PC-3 (cell line): Measurements from ENCODE around the gene FFAR1. TPM values are rescaled to one million over a fixed set of nuclear protein-coding genes. Genes with fewer than 3 reads are reported as not detected.
"Not testable (repeated sequence)": the region's sequence is repeated elsewhere in the genome, so short reads cannot be mapped to it uniquely, and the experiment has no call there.

Experiments used
- ATAC-seq: fragments of 200-7000 bp; cut with Tn5 transposase; 2 replicates; pipeline ENCODE4 v1.9.1; 2020; ENCODE audit warnings: mild to moderate bottlenecking, moderate library complexity
- BruUV-seq: library from RNA; stranded (reverse); fragments of 400-500 nt; replicated peaks from 2 replicates; lab custom pipeline; 2021; lab: Mats Ljungman, UMichigan
- CTCF ChIA-PET: fragments of 300-600 bp; sonication (Branson Sonifier 250); formaldehyde crosslinking; loops from one replicate; lab custom pipeline; 2022; ENCODE audit warnings: antibody characterized with exemption; lab: Charles Lee
- POLR2A ChIA-PET: fragments of 300-600 bp; sonication (Branson Sonifier 250); formaldehyde crosslinking; loops from one replicate; lab custom pipeline; 2022; ENCODE audit warnings: antibody characterized with exemption; ENCODE audit not compliant: unreplicated experiment; lab: Charles Lee
- DNase-seq: peaks from one replicate; pipeline ENCODE4 v3.0.0-alpha.2; 2015
- H2AFZ ChIP-seq: fragments of 300-600 bp; sonication (generic); 2 replicates; pipeline ENCODE4 v1.6.0; 2016; ENCODE audit warnings: antibody characterized with exemption, low read length
- H3F3A ChIP-seq: fragments of 300-600 bp; sonication (generic); one replicate; pipeline ENCODE4 v1.6.0; 2017; ENCODE audit warnings: antibody characterized with exemption, low read length, control low read depth, mild to moderate bottlenecking; ENCODE audit not compliant: unreplicated experiment
- H3K27ac ChIP-seq: fragments of 300-600 bp; sonication (generic); 2 replicates; pipeline ENCODE4 v1.5.1; 2016; ENCODE audit warnings: mild to moderate bottlenecking, low read length
- H3K27me3 ChIP-seq: fragments of 300-600 bp; sonication (generic); 2 replicates; pipeline ENCODE4 v1.6.1; 2016; ENCODE audit warnings: low read length, mixed read lengths
- H3K36me3 ChIP-seq: fragments of 300-600 bp; sonication (generic); 2 replicates; pipeline ENCODE4 v1.6.1; 2016; ENCODE audit warnings: low read depth, mixed run types, low read length, mixed read lengths
- H3K4me1 ChIP-seq: fragments of 300-600 bp; sonication (generic); 2 replicates; pipeline ENCODE4 v1.5.1; 2016; ENCODE audit warnings: low read length; ENCODE audit not compliant: insufficient read depth
- H3K4me2 ChIP-seq: fragments of 300-600 bp; sonication (generic); 2 replicates; pipeline ENCODE4 v1.6.0; 2016; ENCODE audit warnings: low read length
- H3K4me3 ChIP-seq: fragments of 300-600 bp; sonication (generic); 2 replicates; pipeline ENCODE4 v1.5.1; 2016; ENCODE audit warnings: mild to moderate bottlenecking, low read length, mixed read lengths
- H3K79me2 ChIP-seq: fragments of 300-600 bp; sonication (generic); 2 replicates; pipeline ENCODE4 v1.6.1; 2017; ENCODE audit warnings: low read length, mixed read lengths
- H3K9ac ChIP-seq: fragments of 300-600 bp; sonication (generic); 2 replicates; pipeline ENCODE4 v1.6.0; 2016; ENCODE audit warnings: mild to moderate bottlenecking, low read length
- H3K9me2 ChIP-seq: fragments of 300-600 bp; sonication (generic); replicated peaks from 2 replicates; pipeline ENCODE4 v1.6.1; 2016; ENCODE audit warnings: mixed run types, low read length, mixed read lengths
- H3K9me3 ChIP-seq: fragments of 300-600 bp; sonication (generic); 2 replicates; pipeline ENCODE4 v1.6.1; 2016; ENCODE audit warnings: low read length, mixed read lengths
- H4K20me1 ChIP-seq: fragments of 300-600 bp; sonication (generic); 2 replicates; pipeline ENCODE4 v1.6.1; 2016; ENCODE audit warnings: low read length, mixed read lengths
- EZH2 ChIP-seq: fragments of 300-600 bp; sonication (generic); IDR thresholded peaks from one replicate; pipeline ENCODE4 v1.6.1; 2017; ENCODE audit warnings: antibody characterized with exemption, mild to moderate bottlenecking, low read length; ENCODE audit not compliant: unreplicated experiment
- EZH2phosphoT487 ChIP-seq: fragments of 300-600 bp; sonication (generic); IDR thresholded peaks from 2 replicates; pipeline ENCODE4 v1.6.1; 2018; ENCODE audit warnings: mild to moderate bottlenecking, antibody characterized with exemption, low read length, borderline replicate concordance
- intact Hi-C: fragments of 100-400 bp; cut with micrococcal nuclease; formaldehyde crosslinking; loops from 2 replicates; pipeline ENCODE4 v1.9.0; 2023
- total RNA-seq: library from RNA; depleted of rRNA; stranded (reverse); fragments of >200 nt; gene quantifications from 2 replicates; pipeline ENCODE4 v1.2.3, GENCODE V29; 2014
- TF ChIP-seq, protein P1 (sequence below): fragments of 300-600 bp; sonication (generic); conservative IDR thresholded peaks from 2 replicates; pipeline ENCODE4 v1.5.1; 2017; ENCODE audit warnings: antibody characterized with exemption, low read depth, mild to moderate bottlenecking, low read length

FFAR1 gene
- total RNA-seq, 1 experiment from 2014 or later, result not detected

DNA sequence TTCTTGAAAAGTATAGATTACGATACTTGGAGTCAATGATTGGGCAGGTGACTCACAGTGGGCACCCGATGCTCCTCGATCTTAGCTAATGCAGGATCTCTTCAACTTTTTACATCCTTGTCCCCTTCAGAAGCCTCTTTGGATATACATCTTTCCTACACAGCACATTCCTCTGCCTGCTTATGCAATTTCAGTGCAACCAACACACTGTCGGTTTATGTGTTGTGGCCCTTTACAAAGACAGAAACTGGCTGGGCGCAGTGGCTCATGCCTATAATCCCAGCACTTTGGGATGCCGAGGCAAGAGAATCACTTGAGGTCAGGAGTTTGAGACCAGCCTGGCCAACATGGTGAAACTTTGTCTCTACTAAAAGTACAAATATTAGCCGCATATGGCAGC lies 25.8 kb downstream of the FFAR1 start:
- ATAC-seq (no peak), DNase-seq (no peak)
- intact Hi-C loops, result no loop called here
- Histone ChIP-seq H3K79me2 (no peaks in the 10 kb centered on the region), H3K9ac (no peak overlapping the region), H2AFZ (no peak overlapping the region), H3K27me3 (peaks cover 6% of the 10 kb centered on the region; the same call in 1 of the 2 replicates), H3K4me1 (no peaks in the 10 kb centered on the region), H3K9me3 (no peaks in the 10 kb centered on the region), H3K4me2 (no peak overlapping the region), H3F3A (no peaks in the 10 kb centered on the region), H3K4me3 (no peak overlapping the region), H4K20me1 (no peaks in the 10 kb centered on the region), H3K27ac (no peak overlapping the region), H3K9me2 (no peaks in the 10 kb centered on the region), H3K36me3 (no peaks in the 10 kb centered on the region)
- POLR2A ChIA-PET, result no interaction called here
- CTCF ChIA-PET, result no interaction called here
- no TSS peak for BruUV-seq
- TF ChIP-seq EZH2, result no peak
- TF ChIP-seq, protein P1, sequence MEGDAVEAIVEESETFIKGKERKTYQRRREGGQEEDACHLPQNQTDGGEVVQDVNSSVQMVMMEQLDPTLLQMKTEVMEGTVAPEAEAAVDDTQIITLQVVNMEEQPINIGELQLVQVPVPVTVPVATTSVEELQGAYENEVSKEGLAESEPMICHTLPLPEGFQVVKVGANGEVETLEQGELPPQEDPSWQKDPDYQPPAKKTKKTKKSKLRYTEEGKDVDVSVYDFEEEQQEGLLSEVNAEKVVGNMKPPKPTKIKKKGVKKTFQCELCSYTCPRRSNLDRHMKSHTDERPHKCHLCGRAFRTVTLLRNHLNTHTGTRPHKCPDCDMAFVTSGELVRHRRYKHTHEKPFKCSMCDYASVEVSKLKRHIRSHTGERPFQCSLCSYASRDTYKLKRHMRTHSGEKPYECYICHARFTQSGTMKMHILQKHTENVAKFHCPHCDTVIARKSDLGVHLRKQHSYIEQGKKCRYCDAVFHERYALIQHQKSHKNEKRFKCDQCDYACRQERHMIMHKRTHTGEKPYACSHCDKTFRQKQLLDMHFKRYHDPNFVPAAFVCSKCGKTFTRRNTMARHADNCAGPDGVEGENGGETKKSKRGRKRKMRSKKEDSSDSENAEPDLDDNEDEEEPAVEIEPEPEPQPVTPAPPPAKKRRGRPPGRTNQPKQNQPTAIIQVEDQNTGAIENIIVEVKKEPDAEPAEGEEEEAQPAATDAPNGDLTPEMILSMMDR, result no peak
- TF ChIP-seq EZH2phosphoT487, result no peak

DNA sequence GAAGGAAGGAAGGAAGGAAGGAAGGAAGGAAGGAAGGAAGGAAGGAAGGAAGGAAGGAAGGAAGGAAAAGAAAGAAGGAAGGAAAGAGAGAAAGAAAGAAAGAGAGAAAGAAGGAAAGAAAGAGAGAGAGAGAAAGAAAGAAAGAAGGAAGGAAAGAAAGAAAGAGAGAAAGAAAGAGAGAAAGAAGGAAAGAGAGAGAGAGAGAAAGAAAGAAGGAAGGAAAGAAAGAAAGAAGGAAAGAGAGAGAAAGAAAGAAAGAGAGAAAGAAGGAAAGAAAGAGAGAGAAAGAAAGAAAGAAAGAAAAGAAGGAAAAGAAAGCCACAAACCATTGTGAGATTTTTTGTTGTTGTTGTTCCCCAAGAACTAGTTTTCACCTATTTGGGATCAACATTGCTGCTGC lies 26.3 kb downstream of the FFAR1 start:
- H3K9me2 ChIP-seq, ATAC-seq, H3K79me2 ChIP-seq, DNase-seq, H3K4me2 ChIP-seq, H3K4me3 ChIP-seq, intact Hi-C loops, H3F3A ChIP-seq, H3K36me3 ChIP-seq, H2AFZ ChIP-seq, BruUV-seq, H3K27ac ChIP-seq, CTCF ChIA-PET, H4K20me1 ChIP-seq, POLR2A ChIA-PET, H3K4me1 ChIP-seq, H3K9me3 ChIP-seq, H3K9ac ChIP-seq, H3K27me3 ChIP-seq: not testable (repeated sequence)

- Histone ChIP-seq H3K9me3 (no peaks in the 10 kb centered on the region), H3K79me2 (no peaks in the 10 kb centered on the region), H3K36me3 (no peaks in the 10 kb centered on the region), H3K27ac (no peak overlapping the region), H2AFZ (no peak overlapping the region), H3K4me2 (no peak overlapping the region), H3K27me3 (peaks cover 6% of the 10 kb centered on the region; the same call in 1 of the 2 replicates), H3K4me1 (no peaks in the 10 kb centered on the region), H3F3A (no peaks in the 10 kb centered on the region), H3K4me3 (no peak overlapping the region), H4K20me1 (no peaks in the 10 kb centered on the region), H3K9ac (no peak overlapping the region), H3K9me2 (no peaks in the 10 kb centered on the region)
- intact Hi-C loops, result no loop called here
- ChIA-PET POLR2A (no interaction called here), CTCF (no interaction called here)
- TF ChIP-seq, protein P1, result no peak
- TF ChIP-seq EZH2 (no peak), EZH2phosphoT487 (no peak)
- no peak for ATAC-seq
- DNase-seq, result no peak
- BruUV-seq, result no TSS peak
Measured at GRCh38 chr19:35375505-35376307, 28.0 kb downstream of the FFAR1 start.
